AG20443 (cell line): ENCODE measurements around the gene ACACA.

Experiments
- DNase-seq: peaks from one replicate; pipeline ENCODE4 v3.0.0; 2012; ENCODE audit warnings: low spot score, mixed read lengths

ACACA gene

GRCh38 chr17:37292429-37293139 lies 114.1 kb downstream of the ACACA start:
- no peak for DNase-seq

GRCh38 chr17:37291351-37291750 lies 115.3 kb downstream of the ACACA start:
- no peak for DNase-seq

- no peak for DNase-seq
Measured at GRCh38 chr17:37286430-37286829, 120.2 kb downstream of the ACACA start.

GRCh38 chr17:37284191-37284590 lies 122.4 kb downstream of the ACACA start:
- no peak for DNase-seq

- DNase-seq, result no peak
Measured at GRCh38 chr17:37283414-37283961, 123.1 kb downstream of the ACACA start.

- no peak for DNase-seq
Measured at GRCh38 chr17:37280841-37281240, 125.8 kb downstream of the ACACA start.

- no peak for DNase-seq
Measured at GRCh38 chr17:37278247-37278894, 128.3 kb downstream of the ACACA start.

- no peak for DNase-seq
Measured at GRCh38 chr17:37276475-37276874, 130.2 kb downstream of the ACACA start.

- no peak for DNase-seq
Measured at GRCh38 chr17:37274461-37274860, 132.2 kb downstream of the ACACA start.

- no peak for DNase-seq
Measured at GRCh38 chr17:37273409-37274051, 133.1 kb downstream of the ACACA start.

- no peak for DNase-seq
Measured at GRCh38 chr17:37265446-37266173, 141.0 kb downstream of the ACACA start.

- peak; percentile 13 for DNase-seq
Measured at GRCh38 chr17:37261286-37261685, 145.3 kb downstream of the ACACA start.

GRCh38 chr17:37259030-37259735 lies 147.5 kb downstream of the ACACA start:
- peak; percentile 35 for DNase-seq

GRCh38 chr17:37256627-37257026 lies 150.0 kb downstream of the ACACA start:
- DNase-seq, result no peak

GRCh38 chr17:37255432-37255831 lies 151.2 kb downstream of the ACACA start:
- no peak for DNase-seq

GRCh38 chr17:37247825-37248224 lies 158.8 kb downstream of the ACACA start:
- DNase-seq, result no peak

- DNase-seq, result no peak
Measured at GRCh38 chr17:37246085-37246484, 160.6 kb downstream of the ACACA start.

- no peak for DNase-seq
Measured at GRCh38 chr17:37240381-37240780, 166.3 kb downstream of the ACACA start.

GRCh38 chr17:37239690-37240334 lies 166.8 kb downstream of the ACACA start:
- peak; percentile 41 for DNase-seq

- DNase-seq, result no peak
Measured at GRCh38 chr17:37234106-37234505, 172.5 kb downstream of the ACACA start.

GRCh38 chr17:37233036-37233435 lies 173.6 kb downstream of the ACACA start:
- DNase-seq, result no peak
